Chondrocyte (in vitro differentiated cells): ENCODE measurements around the gene CDC42EP3. TPM values are rescaled to one million over a fixed set of nuclear protein-coding genes. Genes with fewer than 3 reads are reported as not detected.

ENCODE experiments used
- DNase-seq: peaks from one replicate; pipeline ENCODE4 v3.0.0; 2021; ENCODE audit warnings: mixed read lengths, low spot score
- H3K27ac Mint-ChIP-seq: one replicate; pipeline ENCODE4 v1.8.0; 2021; ENCODE audit warnings: mild to moderate bottlenecking, moderate library complexity, mixed read lengths; ENCODE audit not compliant: unreplicated experiment
- H3K27me3 Mint-ChIP-seq: 2 replicates; pipeline ENCODE4 v1.8.0; 2021; ENCODE audit warnings: low read depth, mixed read lengths
- H3K36me3 Mint-ChIP-seq: 2 replicates; pipeline ENCODE4 v1.8.0; 2021; ENCODE audit warnings: low read depth, mixed read lengths
- H3K4me1 Mint-ChIP-seq: 2 replicates; pipeline ENCODE4 v1.8.0; 2021; ENCODE audit warnings: low read depth, mild to moderate bottlenecking, mixed read lengths
- H3K4me3 Mint-ChIP-seq: one replicate; pipeline ENCODE4 v1.8.0; 2021; ENCODE audit warnings: mild to moderate bottlenecking, moderate library complexity, mixed read lengths; ENCODE audit not compliant: unreplicated experiment
- H3K9me3 Mint-ChIP-seq: 2 replicates; pipeline ENCODE4 v1.8.0; 2021; ENCODE audit warnings: low read depth, mixed read lengths
- total RNA-seq: library from RNA; stranded (reverse); gene quantifications from 3 replicates; pipeline ENCODE4 v1.2.1, GENCODE V29; 2021
- TF ChIP-seq, protein P1 (sequence below): fragments of 200-600 bp; sonication (generic); IDR thresholded peaks from 2 replicates; pipeline ENCODE4 v1.5.0; 2021; ENCODE audit warnings: antibody characterized with exemption, mild to moderate bottlenecking, moderate library complexity

Gene CDC42EP3
- total RNA-seq, 1 donor from 2014 or later: 91.2 TPM

DNA sequence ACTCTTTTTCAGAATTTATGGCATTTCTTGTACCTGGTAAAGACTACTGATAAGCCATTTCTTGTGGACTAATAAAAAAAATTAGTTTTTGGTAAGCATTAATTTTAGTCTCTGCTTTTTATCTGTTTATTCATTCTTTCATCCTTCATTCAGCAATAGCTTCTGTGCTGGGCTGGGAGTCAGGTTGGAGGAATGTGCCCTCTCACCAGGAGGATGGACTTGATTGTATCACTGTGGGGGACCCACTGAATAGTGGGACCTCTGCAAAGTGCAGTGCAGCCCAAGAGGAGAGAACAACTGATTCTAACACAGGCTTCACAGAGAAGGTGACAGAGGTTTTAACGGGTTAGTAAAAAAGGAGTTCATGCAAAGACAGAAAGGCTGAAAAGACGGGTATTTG lies 39.1 kb downstream of the CDC42EP3 start:
- no peak for DNase-seq
- no peaks in the 10 kb centered on the region for H3K9me3 Mint-ChIP-seq
- H3K27me3 Mint-ChIP-seq: no peaks in the 10 kb centered on the region
- H3K4me1 Mint-ChIP-seq: peaks cover 13% of the 10 kb centered on the region
- no peak overlapping the region for H3K4me3 Mint-ChIP-seq
- TF ChIP-seq, protein P1, sequence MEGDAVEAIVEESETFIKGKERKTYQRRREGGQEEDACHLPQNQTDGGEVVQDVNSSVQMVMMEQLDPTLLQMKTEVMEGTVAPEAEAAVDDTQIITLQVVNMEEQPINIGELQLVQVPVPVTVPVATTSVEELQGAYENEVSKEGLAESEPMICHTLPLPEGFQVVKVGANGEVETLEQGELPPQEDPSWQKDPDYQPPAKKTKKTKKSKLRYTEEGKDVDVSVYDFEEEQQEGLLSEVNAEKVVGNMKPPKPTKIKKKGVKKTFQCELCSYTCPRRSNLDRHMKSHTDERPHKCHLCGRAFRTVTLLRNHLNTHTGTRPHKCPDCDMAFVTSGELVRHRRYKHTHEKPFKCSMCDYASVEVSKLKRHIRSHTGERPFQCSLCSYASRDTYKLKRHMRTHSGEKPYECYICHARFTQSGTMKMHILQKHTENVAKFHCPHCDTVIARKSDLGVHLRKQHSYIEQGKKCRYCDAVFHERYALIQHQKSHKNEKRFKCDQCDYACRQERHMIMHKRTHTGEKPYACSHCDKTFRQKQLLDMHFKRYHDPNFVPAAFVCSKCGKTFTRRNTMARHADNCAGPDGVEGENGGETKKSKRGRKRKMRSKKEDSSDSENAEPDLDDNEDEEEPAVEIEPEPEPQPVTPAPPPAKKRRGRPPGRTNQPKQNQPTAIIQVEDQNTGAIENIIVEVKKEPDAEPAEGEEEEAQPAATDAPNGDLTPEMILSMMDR: no peak
- no peak overlapping the region for H3K27ac Mint-ChIP-seq
- H3K36me3 Mint-ChIP-seq: no peaks in the 10 kb centered on the region

DNA sequence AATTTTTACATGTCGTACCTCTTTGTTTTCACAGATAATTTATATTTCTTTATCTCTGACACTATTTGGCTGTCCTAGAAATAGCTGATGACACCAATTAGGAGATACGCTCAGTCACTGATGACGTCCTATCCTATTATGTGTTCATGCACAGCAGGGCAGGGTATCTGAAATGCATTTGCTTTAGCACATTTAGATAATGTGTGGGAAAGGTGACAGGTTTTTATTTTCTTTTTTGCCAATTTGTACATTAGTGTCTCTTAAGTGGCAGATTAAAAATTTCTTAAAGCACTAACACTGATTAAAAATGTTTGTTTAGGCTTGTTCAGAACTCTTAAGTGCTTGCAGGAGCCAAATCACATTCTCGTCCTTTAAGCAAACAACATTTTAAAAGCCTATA lies 39.7 kb downstream of the CDC42EP3 start:
- no peak overlapping the region for H3K27ac Mint-ChIP-seq
- no peaks in the 10 kb centered on the region for H3K36me3 Mint-ChIP-seq
- no peak for DNase-seq
- TF ChIP-seq, protein P1: no peak
- no peaks in the 10 kb centered on the region for H3K27me3 Mint-ChIP-seq
- H3K4me1 Mint-ChIP-seq: peaks cover 15% of the 10 kb centered on the region
- H3K4me3 Mint-ChIP-seq: no peak overlapping the region
- H3K9me3 Mint-ChIP-seq: no peaks in the 10 kb centered on the region

DNA sequence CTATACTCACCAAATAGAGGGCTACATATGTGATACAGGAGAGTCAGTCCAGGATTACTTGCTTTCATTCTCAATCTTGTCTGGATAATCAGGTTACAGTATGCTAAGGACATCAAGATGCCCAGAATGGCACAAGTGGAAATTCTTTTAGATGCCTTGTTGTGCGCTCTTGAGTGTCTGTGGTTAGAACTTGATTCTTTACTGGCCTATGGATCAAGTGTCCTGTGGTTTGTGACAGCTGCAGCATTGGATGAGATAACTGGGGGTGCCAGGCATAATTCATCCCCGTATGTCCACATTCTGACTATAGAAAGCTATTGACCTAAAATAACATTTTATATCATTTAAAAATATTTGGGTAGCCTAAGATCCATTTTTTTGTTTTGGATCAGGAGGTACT lies 40.1 kb downstream of the CDC42EP3 start:
- TF ChIP-seq, protein P1: no peak
- H3K4me3 Mint-ChIP-seq: no peak overlapping the region
- DNase-seq: no peak
- H3K27ac Mint-ChIP-seq: no peak overlapping the region
- no peaks in the 10 kb centered on the region for H3K27me3 Mint-ChIP-seq
- no peaks in the 10 kb centered on the region for H3K9me3 Mint-ChIP-seq
- H3K4me1 Mint-ChIP-seq: peaks cover 19% of the 10 kb centered on the region
- H3K36me3 Mint-ChIP-seq: no peaks in the 10 kb centered on the region

DNA sequence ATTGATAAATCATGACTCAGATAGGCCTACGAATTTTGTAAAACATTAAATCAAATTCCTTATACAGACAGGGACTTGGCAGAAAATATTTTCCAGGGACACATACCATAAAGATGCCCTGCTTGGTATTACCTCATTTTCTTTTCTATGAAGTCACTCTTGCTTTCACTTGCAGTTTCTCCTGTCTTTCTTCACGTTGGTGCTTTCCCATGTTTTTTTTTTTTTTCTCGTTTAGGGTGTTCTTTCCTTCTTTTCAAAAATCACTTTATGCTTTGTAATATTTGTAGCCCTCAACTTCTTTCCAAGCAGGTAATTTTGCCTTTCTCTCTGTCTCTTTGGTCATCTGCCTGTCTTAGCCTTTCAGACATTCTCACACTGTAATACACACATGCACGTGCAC lies 40.7 kb downstream of the CDC42EP3 start:
- H3K4me3 Mint-ChIP-seq: no peak overlapping the region

DNA sequence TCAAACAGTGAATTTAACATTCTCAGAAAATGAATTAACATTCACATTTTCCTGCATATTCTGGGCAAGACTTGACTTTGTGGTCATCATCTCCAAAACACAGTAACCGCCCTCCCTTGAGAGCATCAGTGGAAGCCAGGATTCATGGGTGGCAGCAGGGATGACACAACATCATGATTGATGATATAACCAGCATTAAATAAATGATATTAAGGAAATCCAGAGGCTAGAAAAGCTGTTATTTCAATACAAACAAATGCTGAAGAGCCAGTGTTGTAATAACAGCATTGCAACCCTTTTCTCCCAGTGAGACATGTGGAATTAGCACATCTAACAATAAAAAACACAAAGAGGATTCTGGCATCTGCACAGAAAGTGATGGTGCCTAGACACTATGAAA lies 41.1 kb downstream of the CDC42EP3 start:
- Mint-ChIP-seq H3K4me3 (no peak overlapping the region), H3K4me1 (peaks cover 29% of the 10 kb centered on the region), H3K36me3 (no peaks in the 10 kb centered on the region), H3K9me3 (no peaks in the 10 kb centered on the region), H3K27ac (no peak overlapping the region), H3K27me3 (no peaks in the 10 kb centered on the region)
- TF ChIP-seq, protein P1: no peak
- no peak for DNase-seq

More for the DNA sequence above, 40.7 kb downstream of the CDC42EP3 start:
- TF ChIP-seq, protein P1: no peak
- Mint-ChIP-seq H3K27me3 (no peaks in the 10 kb centered on the region), H3K4me1 (peaks cover 24% of the 10 kb centered on the region), H3K36me3 (no peaks in the 10 kb centered on the region), H3K9me3 (no peaks in the 10 kb centered on the region), H3K27ac (no peak overlapping the region)
- DNase-seq: no peak
